T-cell (primary cell): ENCODE data around the gene GALNT9. TPM values are rescaled to one million over a fixed set of nuclear protein-coding genes. Genes with fewer than 3 reads are reported as not detected.

Experiments
- ATAC-seq, 4 experiments: fragments of 200-7000 bp in 3 of 4; fragments of 150-1000 bp in 1 of 4; cut with Tn5 transposase; replicated peaks in 1 of 4; 1 replicate in 3 of 4; 2 replicates in 1 of 4; pipeline ENCODE4 v1.10.0; 2021; ENCODE audit warnings: moderate library complexity in 3 of 4, mild to moderate bottlenecking in 2 of 4, moderate number of reproducible peaks in 1 of 4
- CTCF ChIA-PET, 2 donors: fragments of 300-600 bp; sonication (Branson Sonifier 250); formaldehyde crosslinking; loops; one replicate each; lab custom pipeline; 2022; ENCODE audit warnings: antibody characterized with exemption in 2 of 2; lab: Charles Lee
- POLR2A ChIA-PET, 2 donors: fragments of 300-600 bp; sonication (Branson Sonifier 250); formaldehyde crosslinking; loops; one replicate each; lab custom pipeline; 2022; ENCODE audit warnings: antibody characterized with exemption in 2 of 2; lab: Charles Lee
- DNase-seq, 35 experiments: peaks; one replicate each; pipeline versions ENCODE4 v3.0.0 to v3.0.0-alpha.2; 2013 to 2023
- H3K27ac ChIP-seq: one replicate; pipeline ENCODE4 v1.5.1; 2013; ENCODE audit warnings: low read length
- H3K27me3 ChIP-seq, 2 experiments: replicated peaks in 1 of 2; 1 replicate in 1 of 2; 2 replicates in 1 of 2; pipeline versions ENCODE4 v1.6.1 to v1.7.0; 2013; ENCODE audit warnings: low read length in 1 of 2, mixed read lengths in 1 of 2; ENCODE audit not compliant: control insufficient read depth in 2 of 2, insufficient read depth in 2 of 2; ENCODE audit errors: extremely low read depth in 1 of 2
- H3K36me3 ChIP-seq, 2 donors: 1 replicate in 1 of 2; 2 replicates in 1 of 2; pipeline versions ENCODE4 v1.6.1 to v1.7.0; 2013; ENCODE audit warnings: low read length in 1 of 2; ENCODE audit not compliant: control insufficient read depth in 2 of 2, insufficient read depth in 1 of 2; ENCODE audit errors: extremely low read depth in 1 of 2
- H3K4me1 ChIP-seq, 2 experiments: 1 replicate in 1 of 2; 2 replicates in 1 of 2; pipeline versions ENCODE4 v1.6.1 to v1.7.0; 2013; ENCODE audit warnings: low read length in 2 of 2, mixed read lengths in 1 of 2; ENCODE audit not compliant: insufficient read depth in 2 of 2, control insufficient read depth in 1 of 2; ENCODE audit errors: extremely low read depth in 1 of 2
- H3K4me3 ChIP-seq, 2 donors: 1 replicate in 1 of 2; 2 replicates in 1 of 2; pipeline versions ENCODE4 v1.5.1 to v1.7.0; 2013; ENCODE audit warnings: mild to moderate bottlenecking in 2 of 2, low read length in 1 of 2, moderate library complexity in 1 of 2; ENCODE audit not compliant: control insufficient read depth in 1 of 2; ENCODE audit errors: extremely low read depth in 1 of 2
- H3K9me3 ChIP-seq: 2 replicates; pipeline ENCODE4 v1.7.0; 2013
- H3K27ac Mint-ChIP-seq, 2 donors: one replicate each; pipeline ENCODE4 v1.8.0; 2020 to 2021; ENCODE audit warnings: mild to moderate bottlenecking in 2 of 2, mixed read lengths in 2 of 2
- H3K27me3 Mint-ChIP-seq, 2 donors: one replicate each; pipeline ENCODE4 v1.8.0; 2021 to 2022; ENCODE audit warnings: mixed read lengths in 2 of 2
- H3K36me3 Mint-ChIP-seq: one replicate; pipeline ENCODE4 v1.8.0; 2021; ENCODE audit warnings: mixed read lengths
- H3K4me1 Mint-ChIP-seq, 3 donors: one replicate each; pipeline ENCODE4 v1.8.0; 2020 to 2022; ENCODE audit warnings: mixed read lengths in 3 of 3, mild to moderate bottlenecking in 1 of 3
- H3K4me3 Mint-ChIP-seq, 3 donors: one replicate each; pipeline ENCODE4 v1.8.0; 2020 to 2022; ENCODE audit warnings: mild to moderate bottlenecking in 3 of 3, mixed read lengths in 3 of 3, moderate library complexity in 3 of 3
- H3K9me3 Mint-ChIP-seq, 3 donors: one replicate each; pipeline ENCODE4 v1.8.0; 2020 to 2022; ENCODE audit warnings: mixed read lengths in 3 of 3
- WGBS: methylation state at CpG from one replicate; pipeline ENCODE4 v1.1.5; 2013; ENCODE audit warnings: missing lambda C conversion rate; ENCODE audit not compliant: insufficient coverage; 5-methylcytosine and 5-hydroxymethylcytosine counted together
- total RNA-seq, 35 experiments: library from RNA in 6 of 35; stranded (reverse) in 6 of 35; fragments of 120-200 nt in 1 of 35; gene quantifications; one replicate each; pipeline versions ENCODE4 v1.2.1 to v1.2.4 and lab custom pipeline; 2013 to 2026

GALNT9 gene
- total RNA-seq, 5 donors from 2014 or later (not counting 1 experiment from before 2014, with no cell fraction given): 0.72 TPM; not detected in 4

DNA sequence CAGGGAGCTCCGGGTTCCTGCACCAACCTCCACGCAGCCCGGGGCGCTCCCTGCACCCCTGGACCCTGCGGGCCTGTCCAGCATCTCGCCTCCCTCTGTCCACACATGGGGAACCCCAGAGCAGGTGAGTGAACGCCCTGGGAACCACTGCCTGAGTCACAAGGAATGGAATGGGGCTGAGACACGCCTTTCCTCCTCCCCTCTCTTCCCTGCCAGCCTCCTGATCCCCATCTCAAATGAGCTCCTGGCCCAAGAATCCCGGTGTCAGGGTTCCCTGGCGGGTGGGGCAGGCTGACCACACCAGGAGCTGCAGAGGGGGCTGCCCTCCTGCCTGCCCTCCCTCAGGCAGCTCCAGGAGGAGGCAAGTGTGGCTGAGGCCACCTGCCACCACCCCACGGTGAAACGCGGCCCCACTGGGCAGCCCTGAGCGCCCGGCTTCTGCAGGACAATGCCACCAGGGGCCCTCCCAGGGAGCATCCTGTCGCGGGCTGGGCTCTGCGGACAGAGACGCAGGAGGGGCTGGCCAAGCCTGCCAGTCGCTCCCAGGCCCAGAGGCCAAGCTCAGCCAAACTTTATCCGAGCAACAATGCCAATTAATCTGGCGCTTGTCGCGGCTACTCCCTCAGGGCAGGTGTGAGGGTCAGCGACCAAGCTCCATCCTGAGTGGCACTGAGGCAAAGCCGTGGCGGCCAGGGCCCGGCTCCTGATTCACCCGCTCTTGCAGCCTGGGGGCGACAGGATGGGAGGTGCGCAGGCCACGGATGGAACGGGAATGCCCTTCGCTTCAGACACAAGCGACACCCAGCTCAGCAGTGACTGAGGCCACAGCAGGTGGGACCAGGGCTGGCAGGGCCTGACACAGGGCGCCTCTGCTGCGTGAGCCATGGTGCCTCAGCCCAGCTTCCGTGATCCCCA is 44.3 kb downstream of the GALNT9 start:
- H3K4me3 Mint-ChIP-seq: peak overlapping the region in 1 of 3 donors; percentile 74
- H3K36me3 Mint-ChIP-seq: no peaks in the 10 kb centered on the region
- H3K27me3 Mint-ChIP-seq: peaks cover 5 to 37% of the 10 kb centered on the region in 2 donors
- no peaks in the 10 kb centered on the region for H3K9me3 ChIP-seq
- no peaks in the 10 kb centered on the region for H3K36me3 ChIP-seq
- 81% methylated on average over 35 of the region's 38 CpGs for WGBS
- H3K27me3 ChIP-seq: peaks cover 5 to 73% of the 10 kb centered on the region in 2 experiments
- peaks cover 6 to 26% (median 16%) of the 10 kb centered on the region in 3 donors for H3K4me1 Mint-ChIP-seq
- ChIA-PET CTCF (no interaction called here), POLR2A (interaction anchor here in 1 of 2 donors (1.3 kb wide), 1 partner anchor 8 kb away, joined by 3 read pairs; no protein-coding TSS in a partner anchor)
- DNase-seq (no peak), ATAC-seq (no peak)
- H3K4me1 ChIP-seq: peaks cover 12 to 30% of the 10 kb centered on the region in 2 experiments
- H3K27ac Mint-ChIP-seq: no peak overlapping the region
- no peaks in the 10 kb centered on the region for H3K9me3 Mint-ChIP-seq
- no peak overlapping the region for H3K27ac ChIP-seq
- H3K4me3 ChIP-seq: no peak overlapping the region

DNA sequence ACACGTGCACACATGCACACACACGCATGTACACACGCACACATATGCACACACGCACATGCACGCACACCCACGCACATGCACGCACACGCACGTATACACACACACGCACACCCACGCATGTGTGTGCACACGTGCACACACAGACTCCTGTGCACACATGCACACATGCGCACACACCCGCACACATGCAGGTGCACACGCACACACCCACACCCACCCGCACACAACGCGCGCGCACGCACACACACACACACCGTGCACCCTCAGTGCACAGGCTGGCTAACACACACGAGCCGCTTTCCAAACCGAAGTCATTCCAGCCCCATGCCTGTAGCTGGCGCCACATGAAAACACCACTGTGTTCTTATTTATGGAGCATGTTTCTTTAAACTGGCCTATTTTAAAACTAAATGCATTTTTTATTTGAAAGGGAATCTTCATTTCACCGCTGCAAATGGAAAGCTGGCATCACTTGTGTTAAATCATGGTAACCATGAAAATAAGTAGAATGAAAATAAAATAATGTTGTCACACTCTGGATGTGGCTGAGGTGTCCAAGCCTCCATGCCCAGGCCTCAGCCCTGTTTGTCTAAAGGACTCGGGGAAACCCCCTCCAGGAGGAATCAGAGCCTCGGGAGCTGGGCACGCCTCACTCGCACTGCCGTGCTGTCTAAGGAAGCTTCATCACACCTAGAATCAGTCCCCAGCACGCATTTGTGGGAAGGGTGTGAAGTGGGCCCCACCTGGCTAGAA is 45.1 kb downstream of the GALNT9 start:
- Mint-ChIP-seq H3K9me3 (no peaks in the 10 kb centered on the region), H3K36me3 (no peaks in the 10 kb centered on the region), H3K4me1 (peaks cover 6 to 26% (median 16%) of the 10 kb centered on the region in 3 donors), H3K27me3 (peaks cover 5 to 45% of the 10 kb centered on the region in 2 donors), H3K27ac (no peak overlapping the region), H3K4me3 (peak overlapping the region in 1 of 3 donors; percentile 74)
- H3K9me3 ChIP-seq: no peaks in the 10 kb centered on the region
- no peak overlapping the region for H3K27ac ChIP-seq
- no peaks in the 10 kb centered on the region for H3K36me3 ChIP-seq
- no peak overlapping the region for H3K4me3 ChIP-seq
- peak in 2 of 35 experiments; percentile 9 to 11 for DNase-seq
- ChIA-PET CTCF (no interaction called here), POLR2A (interaction anchor here in 1 of 2 donors (1.3 kb wide), 1 partner anchor 9 kb away, joined by 3 read pairs; no protein-coding TSS in a partner anchor)
- WGBS: 83% methylated on average over 18 of the region's 33 CpGs
- H3K4me1 ChIP-seq: peaks cover 12 to 30% of the 10 kb centered on the region in 2 experiments
- H3K27me3 ChIP-seq: peaks cover 5 to 81% of the 10 kb centered on the region in 2 experiments
- ATAC-seq: peak in 1 of 4 experiments; percentile 38

DNA sequence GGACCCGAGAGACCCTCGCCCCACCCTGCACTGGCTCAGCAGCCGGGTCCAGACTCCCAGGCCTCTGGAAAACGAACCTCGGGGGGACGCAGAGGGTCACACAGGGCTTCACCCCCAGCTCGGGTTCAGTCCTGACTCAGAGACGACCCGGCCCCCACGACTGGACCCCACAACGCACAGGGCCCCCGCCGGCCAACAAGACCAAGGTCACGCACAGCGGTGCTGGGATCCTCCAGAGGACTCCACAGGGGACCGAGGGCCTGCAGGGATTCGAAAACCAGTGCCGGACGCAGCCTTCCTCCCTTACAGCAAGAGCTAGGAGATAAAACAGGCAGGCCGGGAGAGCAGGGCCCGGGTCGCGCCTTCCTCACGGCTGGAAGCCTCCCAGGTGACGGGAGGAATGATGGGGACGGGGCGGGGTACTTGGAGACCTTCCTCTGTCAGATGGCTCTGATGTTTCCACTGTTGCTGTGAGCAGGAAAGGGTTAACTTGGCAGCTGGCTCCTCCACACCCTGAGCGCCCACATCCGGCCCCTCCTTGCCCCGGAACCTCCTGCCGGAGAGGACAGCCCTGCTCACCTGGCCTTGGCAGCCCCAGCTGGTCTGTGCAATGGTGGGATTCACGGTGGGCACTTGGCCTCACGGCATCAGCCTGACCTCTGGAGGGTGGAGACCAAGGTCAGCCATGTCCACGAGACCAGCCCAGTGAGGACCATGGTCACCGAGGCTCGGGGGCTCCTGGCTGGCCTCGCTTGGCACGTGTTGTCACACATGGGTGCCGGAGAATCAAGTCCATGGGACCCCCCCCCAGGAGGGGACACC is 46.2 kb downstream of the GALNT9 start:
- peaks cover 12 to 30% of the 10 kb centered on the region in 2 experiments for H3K4me1 ChIP-seq
- ATAC-seq: peak in 2 of 4 experiments; percentile 72 to 88
- Mint-ChIP-seq H3K36me3 (no peaks in the 10 kb centered on the region), H3K9me3 (no peaks in the 10 kb centered on the region), H3K4me3 (peak overlapping the region in 1 of 3 donors; percentile 74), H3K27ac (no peak overlapping the region), H3K27me3 (peaks cover 5 to 49% of the 10 kb centered on the region in 2 donors), H3K4me1 (peaks cover 6 to 26% (median 16%) of the 10 kb centered on the region in 3 donors)
- H3K4me3 ChIP-seq: peak overlapping the region in 1 of 2 donors; percentile 28
- H3K9me3 ChIP-seq: no peaks in the 10 kb centered on the region
- H3K36me3 ChIP-seq: no peaks in the 10 kb centered on the region
- H3K27me3 ChIP-seq: peaks cover 5 to 92% of the 10 kb centered on the region in 2 experiments
- ChIA-PET POLR2A (no interaction called here), CTCF (no interaction called here)
- 29% methylated on average over 32 of the region's 39 CpGs for WGBS
- peak in 19 of 35 experiments; percentile 11 to 74 (median 42) for DNase-seq
- no peak overlapping the region for H3K27ac ChIP-seq

DNA sequence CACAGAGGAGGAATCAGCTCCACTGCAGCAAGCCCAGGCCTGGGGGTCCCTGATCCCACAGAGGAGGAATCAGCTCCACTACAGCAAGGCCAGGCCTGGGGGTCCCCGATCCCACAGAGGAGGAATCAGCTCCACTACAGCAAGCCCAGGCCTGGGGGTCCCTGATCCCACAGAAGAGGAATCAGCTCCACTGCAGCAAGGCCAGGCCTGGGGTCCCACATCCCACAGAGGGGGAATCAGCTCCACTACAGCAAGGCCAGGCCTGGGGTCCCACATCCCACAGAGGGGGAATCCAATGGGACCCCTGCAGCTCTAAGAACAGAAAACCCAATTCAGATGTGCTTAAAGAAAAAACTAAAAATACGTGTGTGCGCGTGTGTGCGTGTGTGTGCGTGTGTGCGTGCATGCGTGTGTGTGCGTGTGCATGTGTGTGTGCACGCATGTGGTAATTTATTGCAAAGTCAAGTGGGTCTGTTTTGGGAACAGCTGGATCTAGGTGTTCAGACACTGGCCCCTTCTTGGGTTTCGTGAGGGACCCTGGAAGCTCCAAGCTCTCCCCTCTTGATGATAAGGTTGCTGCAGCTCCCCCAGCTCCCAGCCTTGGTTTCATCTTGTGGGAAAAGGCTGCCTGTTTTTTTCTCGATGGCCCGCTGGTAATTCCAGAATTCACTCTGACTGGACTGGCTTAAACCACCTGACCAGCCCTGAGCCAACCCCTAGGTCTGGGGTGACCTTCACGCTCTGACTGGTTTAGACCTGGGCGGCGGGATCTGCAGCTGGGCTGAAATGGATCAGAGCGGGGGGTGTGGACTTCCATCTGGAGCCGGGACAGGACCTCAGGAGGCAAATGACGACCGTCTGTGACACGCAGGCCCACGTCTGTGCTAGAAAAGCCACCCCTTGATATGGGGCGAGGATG is 47.1 kb downstream of the GALNT9 start:
- ChIA-PET CTCF (interaction anchor here in 1 of 2 donors (0.6 kb wide), 1 partner anchor 107 kb away, joined by 3 read pairs; no protein-coding TSS in a partner anchor), POLR2A (no interaction called here)
- Mint-ChIP-seq H3K27me3 (peaks cover 5 to 51% of the 10 kb centered on the region in 2 donors), H3K4me1 (peaks cover 6 to 26% (median 16%) of the 10 kb centered on the region in 3 donors), H3K9me3 (no peaks in the 10 kb centered on the region), H3K27ac (no peak overlapping the region), H3K36me3 (no peaks in the 10 kb centered on the region), H3K4me3 (peak overlapping the region in 1 of 3 donors; percentile 74)
- DNase-seq (no peak), ATAC-seq (no peak)
- H3K27me3 ChIP-seq: peaks cover 5 to 91% of the 10 kb centered on the region in 2 experiments
- peaks cover 12 to 33% of the 10 kb centered on the region in 2 experiments for H3K4me1 ChIP-seq
- H3K4me3 ChIP-seq: peak overlapping the region in 1 of 2 donors; percentile 28
- H3K9me3 ChIP-seq: no peaks in the 10 kb centered on the region
- H3K27ac ChIP-seq: no peak overlapping the region
- 89% methylated on average over 22 of the region's 23 CpGs for WGBS
- H3K36me3 ChIP-seq: no peaks in the 10 kb centered on the region

DNA sequence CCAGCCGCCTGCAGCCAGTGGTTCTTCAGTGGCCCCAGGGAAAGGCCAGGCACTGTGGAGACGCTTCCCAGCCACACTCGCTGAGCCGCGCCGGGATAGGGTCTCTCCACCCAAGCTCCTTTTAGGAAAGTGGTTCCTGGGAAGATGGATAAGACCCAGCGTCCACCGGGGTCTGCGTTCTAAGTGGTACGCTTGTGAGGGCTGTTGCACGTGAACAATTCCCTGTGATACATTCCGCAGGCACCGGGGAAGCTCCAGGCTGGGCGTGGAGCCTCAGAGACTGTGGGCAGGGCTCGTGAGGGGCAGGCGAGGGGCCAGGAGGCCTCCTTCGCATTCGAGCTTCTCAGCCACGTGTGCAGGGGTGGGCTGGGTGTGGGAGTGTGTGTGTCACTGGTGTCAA is 48.4 kb downstream of the GALNT9 start:
- Mint-ChIP-seq H3K4me1 (peaks cover 6 to 26% (median 15%) of the 10 kb centered on the region in 3 donors), H3K36me3 (no peaks in the 10 kb centered on the region), H3K4me3 (no peak overlapping the region), H3K9me3 (no peaks in the 10 kb centered on the region), H3K27me3 (peaks cover 10 to 52% of the 10 kb centered on the region in 2 donors), H3K27ac (no peak overlapping the region)
- Histone ChIP-seq H3K9me3 (no peaks in the 10 kb centered on the region), H3K27ac (no peak overlapping the region), H3K4me3 (no peak overlapping the region), H3K27me3 (peaks cover 5 to 88% of the 10 kb centered on the region in 2 experiments), H3K4me1 (peaks cover 12 to 33% of the 10 kb centered on the region in 2 experiments), H3K36me3 (no peaks in the 10 kb centered on the region)
- ChIA-PET POLR2A (no interaction called here), CTCF (no interaction called here)
- WGBS: 89% methylated on average over 14 of the region's 19 CpGs
- DNase-seq (no peak), ATAC-seq (no peak)
